ENCODE data around the gene OR10T2.

Gene OR10T2

GRCh38 chr1:158417586-158417985 is 18.3 kb upstream of the OR10T2 start:
- no peak for DNase-seq (ENCODE audit: low read depth)
- no peak overlapping the region for H3K4me3 ChIP-seq (ENCODE audit: control insufficient read depth, low read depth, low read length)
- TF ChIP-seq, protein P1, sequence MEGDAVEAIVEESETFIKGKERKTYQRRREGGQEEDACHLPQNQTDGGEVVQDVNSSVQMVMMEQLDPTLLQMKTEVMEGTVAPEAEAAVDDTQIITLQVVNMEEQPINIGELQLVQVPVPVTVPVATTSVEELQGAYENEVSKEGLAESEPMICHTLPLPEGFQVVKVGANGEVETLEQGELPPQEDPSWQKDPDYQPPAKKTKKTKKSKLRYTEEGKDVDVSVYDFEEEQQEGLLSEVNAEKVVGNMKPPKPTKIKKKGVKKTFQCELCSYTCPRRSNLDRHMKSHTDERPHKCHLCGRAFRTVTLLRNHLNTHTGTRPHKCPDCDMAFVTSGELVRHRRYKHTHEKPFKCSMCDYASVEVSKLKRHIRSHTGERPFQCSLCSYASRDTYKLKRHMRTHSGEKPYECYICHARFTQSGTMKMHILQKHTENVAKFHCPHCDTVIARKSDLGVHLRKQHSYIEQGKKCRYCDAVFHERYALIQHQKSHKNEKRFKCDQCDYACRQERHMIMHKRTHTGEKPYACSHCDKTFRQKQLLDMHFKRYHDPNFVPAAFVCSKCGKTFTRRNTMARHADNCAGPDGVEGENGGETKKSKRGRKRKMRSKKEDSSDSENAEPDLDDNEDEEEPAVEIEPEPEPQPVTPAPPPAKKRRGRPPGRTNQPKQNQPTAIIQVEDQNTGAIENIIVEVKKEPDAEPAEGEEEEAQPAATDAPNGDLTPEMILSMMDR (IDR thresholded peaks at IDR 0.05; ENCODE audit: control insufficient read depth, insufficient read depth, low read depth, low read length, missing control alignments) = no peak

DNA sequence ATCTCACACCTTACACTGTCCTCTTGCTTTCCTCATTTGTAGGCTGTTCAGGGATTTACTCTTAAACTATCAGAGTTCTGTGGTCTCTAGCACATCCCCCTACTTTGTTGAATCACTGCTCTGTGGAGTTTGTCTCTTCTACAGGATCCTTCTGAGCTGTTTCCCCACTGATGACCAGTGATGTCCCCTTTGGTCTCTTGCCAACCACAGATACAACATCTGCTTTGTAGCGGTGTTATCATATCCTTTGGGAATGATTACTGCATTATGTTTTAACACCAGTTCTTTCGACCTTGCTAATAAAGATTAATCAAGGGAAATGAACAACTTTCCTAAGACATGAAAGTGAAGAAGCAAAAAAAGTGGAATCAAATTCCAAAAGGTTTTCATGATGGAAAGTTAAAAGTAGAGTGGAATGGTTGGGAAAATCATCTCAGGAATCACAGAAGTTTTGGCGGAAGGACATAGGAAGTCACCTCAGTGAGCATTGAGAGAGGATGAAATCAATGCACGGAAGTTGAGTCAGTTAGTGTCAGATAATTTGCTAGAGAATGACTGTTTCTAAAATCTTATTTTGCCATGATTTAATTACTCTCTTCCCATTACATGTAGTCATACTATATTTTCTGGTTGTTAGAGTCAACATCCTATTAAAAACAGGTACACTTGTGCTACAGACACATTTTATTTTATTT is 15.5 kb upstream of the OR10T2 start:
- no peak for DNase-seq (ENCODE audit: low read depth)
- H3K4me3 ChIP-seq (ENCODE audit: control insufficient read depth, low read depth, low read length) = no peak overlapping the region
- TF ChIP-seq, protein P1 (IDR thresholded peaks at IDR 0.05; ENCODE audit: control insufficient read depth, insufficient read depth, low read depth, low read length, missing control alignments) = no peak

DNA sequence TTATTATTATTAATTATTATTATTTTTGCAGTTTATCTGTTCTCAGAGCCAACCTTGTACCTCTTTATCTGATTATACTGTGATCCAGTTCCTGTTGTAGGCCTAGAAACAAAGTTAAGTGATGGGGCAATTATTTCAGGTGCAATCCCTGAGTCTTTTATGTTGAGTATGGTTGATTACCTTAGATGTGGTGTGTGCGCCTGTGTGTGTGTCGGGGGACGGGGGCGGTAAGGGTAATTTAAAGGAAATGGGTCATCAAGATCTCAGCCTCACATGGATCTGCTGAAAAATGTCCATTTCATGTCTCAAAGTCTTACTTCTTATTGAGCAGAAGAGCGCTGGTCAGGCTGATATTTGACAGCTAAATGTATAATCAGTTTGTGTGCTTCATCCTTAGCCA is 7.8 kb upstream of the OR10T2 start:
- no peak for DNase-seq (ENCODE audit: low read depth)
- TF ChIP-seq, protein P1 (IDR thresholded peaks at IDR 0.05; ENCODE audit: control insufficient read depth, insufficient read depth, low read depth, low read length, missing control alignments) = no peak
- H3K4me3 ChIP-seq (ENCODE audit: control insufficient read depth, low read depth, low read length) = no peak overlapping the region

DNA sequence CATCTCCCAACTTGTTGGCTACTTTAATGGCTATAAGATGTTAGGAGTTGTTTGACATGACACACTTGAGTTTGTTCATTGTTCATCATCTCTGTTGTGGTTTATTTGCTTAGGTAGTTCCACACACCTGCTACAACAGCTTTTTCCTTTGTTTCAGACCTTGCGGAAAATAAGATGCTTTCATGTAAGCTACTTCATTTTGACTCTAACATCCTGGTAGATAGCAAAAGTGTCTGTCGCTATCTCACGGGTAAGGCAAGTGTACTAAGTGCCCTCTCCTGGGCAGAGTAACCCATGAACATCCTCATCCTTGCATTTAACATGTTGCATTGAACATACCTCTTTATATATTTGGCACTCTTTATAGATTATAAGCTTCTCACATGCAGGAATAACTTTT is 1.6 kb upstream of the OR10T2 start:
- TF ChIP-seq, protein P1 (IDR thresholded peaks at IDR 0.05; ENCODE audit: control insufficient read depth, insufficient read depth, low read depth, low read length, missing control alignments) = no peak
- H3K4me3 ChIP-seq (ENCODE audit: control insufficient read depth, low read depth, low read length) = no peak overlapping the region
- DNase-seq (ENCODE audit: low read depth) = no peak

DNA sequence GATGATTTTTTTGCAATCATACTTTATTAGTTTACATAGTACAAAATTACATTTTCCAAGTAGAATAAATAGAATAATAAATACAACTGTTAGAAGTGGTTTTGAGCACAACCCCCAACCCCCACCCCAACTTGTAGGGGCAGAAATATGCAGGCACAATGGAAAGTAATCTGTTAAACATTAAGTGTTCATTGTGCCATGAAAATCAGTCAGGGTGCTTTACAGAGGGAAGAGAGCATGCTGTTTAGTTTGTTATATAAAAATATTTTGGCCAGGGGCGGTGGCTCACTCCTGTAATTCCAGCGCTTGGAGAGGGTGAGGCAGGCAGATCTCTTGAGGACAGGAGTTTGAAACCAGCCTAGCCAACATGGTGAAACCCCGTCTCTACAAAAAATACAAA is 2.6 kb downstream of the OR10T2 start:
- TF ChIP-seq, protein P1 (IDR thresholded peaks at IDR 0.05; ENCODE audit: control insufficient read depth, insufficient read depth, low read depth, low read length, missing control alignments) = no peak
- no peak overlapping the region for H3K4me3 ChIP-seq (ENCODE audit: control insufficient read depth, low read depth, low read length)
- DNase-seq (ENCODE audit: low read depth) = no peak

DNA sequence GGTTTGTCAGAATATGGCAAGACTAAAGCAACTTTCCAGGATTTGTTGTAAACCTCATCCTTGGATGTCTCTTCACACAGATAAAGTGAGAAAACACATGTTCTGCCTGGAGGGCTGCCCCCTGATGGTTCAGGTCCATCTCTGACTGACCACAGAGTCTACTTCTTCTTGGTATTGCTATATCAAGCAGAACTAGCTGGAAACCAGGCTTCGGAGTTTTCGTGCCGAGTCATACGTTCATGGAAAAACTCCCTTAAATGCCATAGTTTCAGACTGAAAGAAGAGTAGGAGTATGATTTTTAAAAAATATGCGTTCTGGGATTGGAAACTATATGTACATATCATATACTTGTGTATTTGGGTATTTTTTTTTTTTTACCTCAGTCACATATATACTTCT is 5.8 kb downstream of the OR10T2 start:
- H3K4me3 ChIP-seq (ENCODE audit: control insufficient read depth, low read depth, low read length) = no peak overlapping the region
- DNase-seq (ENCODE audit: low read depth) = no peak
- TF ChIP-seq, protein P1 (IDR thresholded peaks at IDR 0.05; ENCODE audit: control insufficient read depth, insufficient read depth, low read depth, low read length, missing control alignments) = no peak

All from AG09309 (cell line).